Astrocyte of the hippocampus (primary cell): ENCODE results near the gene MTTP.
"Not testable (repeated sequence)": the region's sequence is repeated elsewhere in the genome, so short reads cannot be mapped to it uniquely, and the experiment has no call there.

Experiments
- DNase-seq: peaks from one replicate; pipeline ENCODE4 v3.0.0; 2011; ENCODE audit warnings: low read depth, low spot score

Gene MTTP

GRCh38 chr4:99574530-99575324, at the start of gene MTTP:
TSS of gene MTTP (plus strand) at chr4:99574824. CDS start at chr4:99574910, 86 bp downstream.
- peak; percentile 26 for DNase-seq

GRCh38 chr4:99529228-99529627, 45.4 kb upstream of the MTTP start:
- DNase-seq = no peak

- no peak for DNase-seq
These were observed 44.7 kb upstream of the MTTP start for GRCh38 chr4:99529956-99530355.

- not testable (repeated sequence) for DNase-seq
These were observed 39.9 kb upstream of the MTTP start for GRCh38 chr4:99534699-99535098.

- no peak for DNase-seq
These were observed 38.4 kb upstream of the MTTP start for GRCh38 chr4:99536271-99536670.

GRCh38 chr4:99536848-99537247, 37.8 kb upstream of the MTTP start:
- DNase-seq = no peak

- no peak for DNase-seq
These were observed 37.0 kb upstream of the MTTP start for GRCh38 chr4:99537674-99538073.

- no peak for DNase-seq
These were observed 34.2 kb upstream of the MTTP start for GRCh38 chr4:99540277-99540939.

- DNase-seq = no peak
These were observed 21.8 kb upstream of the MTTP start for GRCh38 chr4:99552872-99553271.

GRCh38 chr4:99563310-99564186, 11.1 kb upstream of the MTTP start, which contains the start of gene TRMT10A:
TSS of gene TRMT10A (minus strand) at chr4:99564039. CDS start at chr4:99559338, 4,701 bp downstream.
- peak; percentile 99 for DNase-seq

- no peak for DNase-seq
These were observed 9.7 kb upstream of the MTTP start for GRCh38 chr4:99564921-99565320.

- DNase-seq = no peak
These were observed 2.7 kb upstream of the MTTP start for GRCh38 chr4:99571883-99572282.

GRCh38 chr4:99572527-99573240, 1.9 kb upstream of the MTTP start:
- DNase-seq = no peak

- no peak for DNase-seq
These were observed 772 bp upstream of the MTTP start for GRCh38 chr4:99573735-99574368.

GRCh38 chr4:99578714-99579113, 4.1 kb downstream of the MTTP start:
- no peak for DNase-seq

GRCh38 chr4:99585516-99585915, 10.9 kb downstream of the MTTP start:
- DNase-seq = no peak

GRCh38 chr4:99586322-99586721, 11.7 kb downstream of the MTTP start:
- peak; percentile 7 for DNase-seq

- no peak for DNase-seq
These were observed 12.2 kb downstream of the MTTP start for GRCh38 chr4:99586797-99587196.

- no peak for DNase-seq
These were observed 12.7 kb downstream of the MTTP start for GRCh38 chr4:99587309-99587708.

- DNase-seq = no peak
These were observed 13.2 kb downstream of the MTTP start for GRCh38 chr4:99587803-99588202.

GRCh38 chr4:99591757-99592156, 17.1 kb downstream of the MTTP start:
- no peak for DNase-seq
